Neural cell (in vitro differentiated cells): Measurements from ENCODE around the gene RYK. TPM values are rescaled to one million over a fixed set of nuclear protein-coding genes. Genes with fewer than 3 reads are reported as not detected.

Experiments
- H2AFZ ChIP-seq: fragments of 200-600, 300-800 bp; sonication (generic), shearing (Covaris generic); 2 replicates; pipeline ENCODE4 v1.6.0; 2014; ENCODE audit warnings: low read depth, mild to moderate bottlenecking, antibody characterized with exemption, low read length, moderate library complexity
- H3F3A ChIP-seq: fragments of 200-600 bp; shearing (Covaris generic); 2 replicates; pipeline ENCODE4 v1.6.1; 2016; ENCODE audit warnings: mild to moderate bottlenecking, moderate library complexity, mixed read lengths, antibody characterized with exemption, low read length; ENCODE audit not compliant: insufficient read depth, poor library complexity, severe bottlenecking
- H3K27ac ChIP-seq: fragments of 200-600, 300-800 bp; sonication (generic), shearing (Covaris generic); 2 replicates; pipeline ENCODE4 v1.5.1; 2014; ENCODE audit warnings: mild to moderate bottlenecking, low read length, moderate library complexity
- H3K27me3 ChIP-seq: fragments of 300-800, 200-600 bp; sonication (generic), shearing (Covaris generic); 2 replicates; pipeline ENCODE4 v1.6.0; 2014; ENCODE audit warnings: mild to moderate bottlenecking, low read depth, low read length, moderate library complexity; ENCODE audit not compliant: insufficient read depth
- H3K36me3 ChIP-seq: fragments of 300-800, 200-600 bp; sonication (generic), shearing (Covaris generic); 2 replicates; pipeline ENCODE4 v1.5.1; 2014; ENCODE audit warnings: mild to moderate bottlenecking, antibody characterized with exemption, low read length, moderate library complexity; ENCODE audit not compliant: insufficient read depth
- H3K4me2 ChIP-seq: fragments of 300-800, 200-600 bp; sonication (generic), shearing (Covaris generic); 2 replicates; pipeline ENCODE4 v1.6.0; 2014; ENCODE audit warnings: mild to moderate bottlenecking, low read length
- H3K4me3 ChIP-seq: fragments of 300-800, 200-600 bp; sonication (generic), shearing (Covaris generic); 2 replicates; pipeline ENCODE4 v1.5.1; 2014; ENCODE audit warnings: mild to moderate bottlenecking, low read length, moderate library complexity
- H3K79me2 ChIP-seq: fragments of 200-600 bp; shearing (Covaris generic); replicated peaks from 2 replicates; pipeline ENCODE4 v1.6.0; 2014; ENCODE audit warnings: mild to moderate bottlenecking, low read length, moderate library complexity; ENCODE audit not compliant: insufficient read depth
- H3K9ac ChIP-seq: fragments of 300-800, 200-600 bp; sonication (generic), shearing (Covaris generic); 2 replicates; pipeline ENCODE4 v1.6.1; 2016; ENCODE audit warnings: mild to moderate bottlenecking, low read length, mixed read lengths
- H3K9me2 ChIP-seq: fragments of 200-600 bp; shearing (Covaris generic); 2 replicates; pipeline ENCODE4 v1.6.1; 2016; ENCODE audit warnings: mild to moderate bottlenecking, low read length, mixed read lengths; ENCODE audit not compliant: insufficient read depth
- H3K9me3 ChIP-seq: fragments of 200-600, 300-800 bp; sonication (generic), shearing (Covaris generic); 2 replicates; pipeline ENCODE4 v1.6.1; 2016; ENCODE audit warnings: mild to moderate bottlenecking, mixed run types, low read length, moderate library complexity, mixed read lengths
- H4K20me1 ChIP-seq: fragments of 200-600 bp; shearing (Covaris generic); 2 replicates; pipeline ENCODE4 v1.6.1; 2016; ENCODE audit warnings: mild to moderate bottlenecking, mixed run types; ENCODE audit not compliant: insufficient read depth
- CTCF ChIP-seq: fragments of 450-650 bp; IDR thresholded peaks from 2 replicates; pipeline ENCODE4 v1.5.1; 2014; ENCODE audit warnings: antibody characterized with exemption, mild to moderate bottlenecking, moderate library complexity; ENCODE audit not compliant: poor library complexity, severe bottlenecking
- EP300 ChIP-seq: fragments of 450-650 bp; conservative IDR thresholded peaks from 2 replicates; pipeline ENCODE4 v1.6.1; 2014; ENCODE audit warnings: antibody characterized with exemption, mild to moderate bottlenecking, moderate library complexity; ENCODE audit not compliant: poor library complexity, severe bottlenecking
- EZH2 ChIP-seq: fragments of 200-600, 300-800 bp; shearing (Covaris generic), sonication (generic); IDR thresholded peaks from 2 replicates; pipeline ENCODE4 v1.6.1; 2014; ENCODE audit warnings: antibody characterized with exemption, low read length, borderline replicate concordance, mild to moderate bottlenecking; ENCODE audit not compliant: insufficient read depth, poor library complexity, severe bottlenecking
- MXI1 ChIP-seq: fragments of 450-650 bp; conservative IDR thresholded peaks from 2 replicates; pipeline ENCODE4 v1.6.1; 2014; ENCODE audit warnings: antibody characterized with exemption, mild to moderate bottlenecking; ENCODE audit not compliant: poor library complexity, severe bottlenecking
- POLR2AphosphoS5 ChIP-seq: IDR thresholded peaks from 2 replicates; pipeline ENCODE4 v1.6.1; 2012
- RAD21 ChIP-seq: fragments of 450-650 bp; conservative IDR thresholded peaks from 2 replicates; pipeline ENCODE4 v1.6.1; 2014; ENCODE audit warnings: antibody characterized with exemption, mild to moderate bottlenecking, moderate library complexity
- REST ChIP-seq: IDR thresholded peaks from 2 replicates; pipeline ENCODE4 v1.6.1; 2012; ENCODE audit warnings: borderline replicate concordance
- SMC3 ChIP-seq: fragments of 450-650 bp; conservative IDR thresholded peaks from 2 replicates; pipeline ENCODE4 v1.6.1; 2014; ENCODE audit warnings: antibody characterized with exemption, mild to moderate bottlenecking, moderate library complexity; ENCODE audit not compliant: poor library complexity
- TAF1 ChIP-seq: IDR thresholded peaks from 2 replicates; pipeline ENCODE4 v1.6.1; 2012; ENCODE audit warnings: low read depth
- polyA plus RNA-seq: library from polyadenylated mRNA; depleted of rRNA; stranded (reverse); fragments of >200 nt; gene quantifications from 2 replicates; pipeline ENCODE4 v1.2.3, GENCODE V29; 2014

The RYK gene
- polyA plus RNA-seq, 1 donor from 2014 or later: 68.6 TPM

GRCh38 chr3:134134698-134135415, 115.8 kb downstream of the RYK start:
- no peak overlapping the region for H3K9ac ChIP-seq
- no peak for TF ChIP-seq RAD21
- no peak for TF ChIP-seq CTCF
- no peak for TF ChIP-seq POLR2AphosphoS5
- H3F3A ChIP-seq: no peaks in the 10 kb centered on the region
- no peaks in the 10 kb centered on the region for H3K36me3 ChIP-seq
- H3K27me3 ChIP-seq: no peaks in the 10 kb centered on the region
- no peaks in the 10 kb centered on the region for H3K79me2 ChIP-seq
- no peak overlapping the region for H3K4me2 ChIP-seq
- H4K20me1 ChIP-seq: no peaks in the 10 kb centered on the region
- no peak overlapping the region for H3K4me3 ChIP-seq
- no peaks in the 10 kb centered on the region for H3K9me3 ChIP-seq
- H3K27ac ChIP-seq: no peak overlapping the region
- no peak overlapping the region for H2AFZ ChIP-seq
- no peaks in the 10 kb centered on the region for H3K9me2 ChIP-seq

- H3K9me2 ChIP-seq: no peaks in the 10 kb centered on the region
- H3K4me2 ChIP-seq: no peak overlapping the region
- no peak for TF ChIP-seq EZH2
- no peak for TF ChIP-seq SMC3
- TF ChIP-seq TAF1: no peak
- TF ChIP-seq EP300: no peak
- no peak for TF ChIP-seq RAD21
- no peak for TF ChIP-seq REST
- no peak for TF ChIP-seq POLR2AphosphoS5
- no peak for TF ChIP-seq CTCF
- TF ChIP-seq MXI1: no peak
- H3K9me3 ChIP-seq: no peaks in the 10 kb centered on the region
- no peak overlapping the region for H3K27ac ChIP-seq
- H3K36me3 ChIP-seq: no peaks in the 10 kb centered on the region
- no peaks in the 10 kb centered on the region for H3F3A ChIP-seq
- H3K9ac ChIP-seq: no peak overlapping the region
- H3K4me3 ChIP-seq: no peak overlapping the region
- no peaks in the 10 kb centered on the region for H4K20me1 ChIP-seq
- H3K79me2 ChIP-seq: no peaks in the 10 kb centered on the region
- no peak overlapping the region for H2AFZ ChIP-seq
- H3K27me3 ChIP-seq: no peaks in the 10 kb centered on the region
Observed at GRCh38 chr3:134134240-134134639, 116.4 kb downstream of the RYK start.
